Gastroesophageal sphincter (tissue), 4 donors: ENCODE results near the gene USP15. TPM values are rescaled to one million over a fixed set of nuclear protein-coding genes. Genes with fewer than 3 reads are reported as not detected.
A peak's percentile ranks its signal among the peaks of the same experiment; 100 is the strongest.

Source experiments
- ATAC-seq: fragments of 150-250 bp; one replicate; pipeline ENCODE4 v1.9.1; 2016; ENCODE audit warnings: mild to moderate bottlenecking, moderate library complexity
- H3K27ac ChIP-seq, 4 donors: fragments of 200-600 bp; sonication (generic) in 3 of 4; 1 replicate in 3 of 4; 2 replicates in 1 of 4; pipeline ENCODE4 v1.5.1; 2016 to 2019
- H3K27me3 ChIP-seq: fragments of 200-600 bp; sonication (generic); one replicate; pipeline ENCODE4 v1.5.1; 2019
- H3K36me3 ChIP-seq, 2 donors: fragments of 200-600 bp; sonication (generic); one replicate each; pipeline ENCODE4 v1.5.1; 2019; ENCODE audit warnings: control low read depth in 1 of 2
- H3K4me1 ChIP-seq, 3 donors: fragments of 200-600 bp; sonication (generic); 1 replicate in 2 of 3; 2 replicates in 1 of 3; pipeline ENCODE4 v1.5.1; 2016 to 2019; ENCODE audit warnings: control low read depth in 2 of 3
- H3K4me3 ChIP-seq, 2 donors: fragments of 200-600 bp; sonication (generic); one replicate each; pipeline ENCODE4 v1.5.1; 2019; ENCODE audit warnings: mild to moderate bottlenecking in 1 of 2, moderate library complexity in 1 of 2
- H3K9me3 ChIP-seq, 3 donors: fragments of 200-600 bp; sonication (generic); one replicate each; pipeline ENCODE4 v1.5.1; 2017 to 2019; ENCODE audit warnings: control low read depth in 2 of 3
- EP300 ChIP-seq: sonication (generic); formaldehyde crosslinking; IDR thresholded peaks from one replicate; pipeline ENCODE4 v1.6.1; 2017; ENCODE audit warnings: antibody characterized with exemption, mild to moderate bottlenecking
- POLR2A ChIP-seq, 2 donors: fragments of 450-650 bp; IDR thresholded peaks; one replicate each; pipeline ENCODE4 v1.6.1; 2017; ENCODE audit warnings: antibody characterized with exemption in 2 of 2, mild to moderate bottlenecking in 2 of 2, moderate library complexity in 1 of 2
- POLR2AphosphoS5 ChIP-seq: sonication (generic); formaldehyde crosslinking; IDR thresholded peaks from one replicate; pipeline ENCODE4 v1.6.1; 2017; ENCODE audit warnings: antibody characterized with exemption
- WGBS, 2 donors: methylation state at CpG; one replicate each; pipeline ENCODE4 v1.1.5; 2018; ENCODE audit warnings: low coverage in 1 of 2; 5-methylcytosine and 5-hydroxymethylcytosine counted together
- total RNA-seq, 4 donors: library from RNA; depleted of rRNA; stranded (reverse); fragments of >200 nt; gene quantifications; one replicate each; pipeline ENCODE4 v1.1.0, GENCODE V29; 2016
- TF ChIP-seq, protein P1 (sequence below), 4 experiments: fragments of 200-600 bp in 2 of 4; fragments of 450-650 bp in 2 of 4; sonication (generic) in 1 of 4; IDR thresholded peaks; one replicate each; pipeline ENCODE4 v1.5.1; 2017 to 2019; ENCODE audit warnings: antibody characterized with exemption in 4 of 4, mild to moderate bottlenecking in 2 of 4, moderate library complexity in 2 of 4

Gene USP15
- total RNA-seq, 4 donors from 2014 or later = 33.6 to 84.8 (median 70.0) TPM

- no peak for ATAC-seq
- Histone ChIP-seq H3K9me3 (no peaks in the 10 kb centered on the region), H3K27ac (no peak overlapping the region), H3K27me3 (no peaks in the 10 kb centered on the region), H3K4me1 (no peaks in the 10 kb centered on the region), H3K36me3 (no peaks in the 10 kb centered on the region), H3K4me3 (no peak overlapping the region)
- 63 to 71% methylated on average over 3 of the region's 3 CpGs for WGBS, 2 donors
- TF ChIP-seq POLR2AphosphoS5 (no peak), EP300 (no peak), POLR2A (IDR thresholded peaks at IDR 0.05) (no peak)
- TF ChIP-seq, protein P1, sequence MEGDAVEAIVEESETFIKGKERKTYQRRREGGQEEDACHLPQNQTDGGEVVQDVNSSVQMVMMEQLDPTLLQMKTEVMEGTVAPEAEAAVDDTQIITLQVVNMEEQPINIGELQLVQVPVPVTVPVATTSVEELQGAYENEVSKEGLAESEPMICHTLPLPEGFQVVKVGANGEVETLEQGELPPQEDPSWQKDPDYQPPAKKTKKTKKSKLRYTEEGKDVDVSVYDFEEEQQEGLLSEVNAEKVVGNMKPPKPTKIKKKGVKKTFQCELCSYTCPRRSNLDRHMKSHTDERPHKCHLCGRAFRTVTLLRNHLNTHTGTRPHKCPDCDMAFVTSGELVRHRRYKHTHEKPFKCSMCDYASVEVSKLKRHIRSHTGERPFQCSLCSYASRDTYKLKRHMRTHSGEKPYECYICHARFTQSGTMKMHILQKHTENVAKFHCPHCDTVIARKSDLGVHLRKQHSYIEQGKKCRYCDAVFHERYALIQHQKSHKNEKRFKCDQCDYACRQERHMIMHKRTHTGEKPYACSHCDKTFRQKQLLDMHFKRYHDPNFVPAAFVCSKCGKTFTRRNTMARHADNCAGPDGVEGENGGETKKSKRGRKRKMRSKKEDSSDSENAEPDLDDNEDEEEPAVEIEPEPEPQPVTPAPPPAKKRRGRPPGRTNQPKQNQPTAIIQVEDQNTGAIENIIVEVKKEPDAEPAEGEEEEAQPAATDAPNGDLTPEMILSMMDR (IDR thresholded peaks at IDR 0.05) = no peak
Observed at GRCh38 chr12:62232143-62232729, 28.0 kb upstream of the USP15 start.

DNA sequence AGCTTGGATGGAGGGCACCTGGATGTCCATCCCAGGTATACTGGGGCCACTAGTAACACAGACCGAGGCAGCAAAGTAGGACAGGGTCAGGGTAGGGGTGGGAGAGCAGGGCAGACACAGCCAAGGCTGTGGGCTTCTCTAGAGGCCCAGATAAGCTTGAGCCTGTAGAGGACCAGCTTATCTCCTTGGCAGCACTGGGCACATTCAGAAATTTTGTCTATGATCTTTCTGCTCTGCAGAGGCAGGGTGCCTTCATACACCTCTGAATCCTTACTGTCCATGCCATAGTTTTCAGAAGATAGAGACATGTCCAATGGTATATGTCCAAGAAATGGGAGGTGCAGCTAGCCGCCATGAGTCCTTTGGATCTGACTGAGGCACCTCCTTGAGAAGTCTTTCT is 26.4 kb upstream of the USP15 start:
- H3K27me3 ChIP-seq = no peaks in the 10 kb centered on the region
- no peak for ATAC-seq
- no peaks in the 10 kb centered on the region for H3K36me3 ChIP-seq
- 100% methylated on average over 1 of the region's 2 CpGs for WGBS, 2 donors
- H3K4me1 ChIP-seq = no peaks in the 10 kb centered on the region
- H3K4me3 ChIP-seq = no peak overlapping the region
- no peak for TF ChIP-seq POLR2A (IDR thresholded peaks at IDR 0.05)
- no peak for TF ChIP-seq POLR2AphosphoS5
- TF ChIP-seq, protein P1 (IDR thresholded peaks at IDR 0.05) = no peak
- no peak for TF ChIP-seq EP300
- no peak overlapping the region for H3K27ac ChIP-seq
- no peaks in the 10 kb centered on the region for H3K9me3 ChIP-seq

DNA sequence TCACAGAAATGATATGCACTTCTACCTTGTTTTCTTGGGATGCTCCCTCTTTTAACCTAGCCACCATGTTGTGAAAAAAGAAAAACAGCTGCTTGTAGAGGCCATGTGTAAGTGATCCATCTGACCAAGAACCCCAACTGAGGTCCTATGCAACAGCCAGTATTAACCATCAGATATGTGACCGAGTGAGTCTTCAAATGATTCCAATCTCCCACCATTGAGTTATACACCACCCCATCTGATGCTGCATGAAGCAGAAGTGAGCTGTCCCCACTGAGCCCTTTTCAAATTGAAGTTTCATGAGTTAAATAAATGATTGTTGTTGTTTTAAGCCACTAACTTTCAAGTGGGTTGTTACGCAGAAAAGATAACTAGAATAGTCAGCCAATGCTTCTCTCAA is 20.6 kb upstream of the USP15 start:
- Histone ChIP-seq H3K9me3 (no peaks in the 10 kb centered on the region), H3K4me3 (no peak overlapping the region), H3K27ac (no peak overlapping the region), H3K4me1 (no peaks in the 10 kb centered on the region), H3K36me3 (no peaks in the 10 kb centered on the region), H3K27me3 (no peaks in the 10 kb centered on the region)
- TF ChIP-seq POLR2AphosphoS5 (no peak), POLR2A (IDR thresholded peaks at IDR 0.05) (no peak), EP300 (no peak)
- TF ChIP-seq, protein P1 (IDR thresholded peaks at IDR 0.05) = no peak
- WGBS, 2 donors = 69 to 80% methylated on average over 2 of the region's 2 CpGs
- no peak for ATAC-seq

DNA sequence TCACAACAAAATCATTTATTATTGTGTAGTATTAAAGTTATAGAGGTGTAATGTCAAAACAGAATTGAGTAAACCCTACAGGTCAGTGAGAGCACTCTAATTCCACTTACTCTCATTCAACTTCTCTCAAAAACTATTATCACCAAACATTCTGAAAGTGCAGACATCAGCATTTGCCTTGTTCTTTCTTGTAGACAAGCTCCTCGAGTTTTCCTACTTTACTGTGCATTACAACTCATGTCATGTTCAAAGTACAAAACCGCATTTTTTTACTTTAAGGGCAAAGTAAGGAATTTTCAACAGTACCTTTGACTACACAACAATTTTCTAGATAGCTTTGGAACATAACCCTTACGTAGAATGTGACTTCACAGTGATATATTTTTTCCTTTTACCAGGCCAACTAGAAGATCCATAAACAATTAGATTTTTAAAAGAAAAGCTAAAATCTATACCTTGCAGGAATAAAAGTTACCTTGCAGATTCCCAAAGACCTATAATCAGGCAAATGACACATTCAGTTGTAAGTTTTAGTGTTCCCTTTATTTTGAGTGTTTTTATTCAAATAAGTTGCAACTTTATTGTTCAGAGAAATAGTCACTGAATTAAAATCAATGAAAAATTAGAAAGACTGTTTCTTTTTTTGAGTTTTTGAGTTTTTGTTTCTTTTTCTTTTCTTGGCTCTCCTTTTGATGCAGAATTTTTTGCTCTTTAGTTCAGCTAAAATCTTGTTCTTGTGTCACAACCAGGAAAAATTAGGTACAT is 12.7 kb upstream of the USP15 start:
- Histone ChIP-seq H3K27me3 (no peaks in the 10 kb centered on the region), H3K36me3 (no peaks in the 10 kb centered on the region), H3K27ac (no peak overlapping the region), H3K4me3 (no peak overlapping the region), H3K9me3 (no peaks in the 10 kb centered on the region), H3K4me1 (no peaks in the 10 kb centered on the region)
- WGBS, 2 donors = 72 to 97% methylated on average over 3 of the region's 3 CpGs
- no peak for ATAC-seq
- no peak for TF ChIP-seq POLR2AphosphoS5
- TF ChIP-seq, protein P1 (IDR thresholded peaks at IDR 0.05) = no peak
- TF ChIP-seq EP300 = no peak
- no peak for TF ChIP-seq POLR2A (IDR thresholded peaks at IDR 0.05)

DNA sequence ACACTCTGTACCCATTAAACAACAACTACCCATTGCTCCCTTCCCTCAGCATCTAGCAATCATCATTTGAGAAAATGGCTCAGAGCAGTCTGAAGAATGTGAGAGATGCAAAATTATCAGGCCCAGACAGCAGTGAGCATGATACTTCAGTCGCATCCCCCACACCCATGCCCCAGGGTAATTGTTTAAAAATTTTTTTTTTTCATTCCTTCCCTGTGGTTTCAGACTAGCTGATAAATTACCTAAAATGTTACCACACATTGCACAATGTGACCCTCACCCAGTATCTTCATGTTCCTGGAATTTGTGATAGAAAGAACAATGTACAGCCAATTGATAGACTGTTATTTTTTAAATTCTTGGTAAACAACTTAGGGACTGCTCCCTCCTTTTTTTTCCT is 11.3 kb upstream of the USP15 start:
- peak; percentile 53 for ATAC-seq

More for the DNA sequence above, 11.3 kb upstream of the USP15 start:
- H3K27me3 ChIP-seq = no peaks in the 10 kb centered on the region
- H3K9me3 ChIP-seq = no peaks in the 10 kb centered on the region
- TF ChIP-seq EP300 (no peak), POLR2A (IDR thresholded peaks at IDR 0.05) (no peak), POLR2AphosphoS5 (no peak)
- TF ChIP-seq, protein P1 (IDR thresholded peaks at IDR 0.05) = no peak
- H3K36me3 ChIP-seq = no peaks in the 10 kb centered on the region
- WGBS, 2 donors = 81% methylated on average over 1 of the region's 1 CpG; no CpG with 5 or more reads in 1 of the 2 donors
- no peaks in the 10 kb centered on the region for H3K4me1 ChIP-seq
- H3K4me3 ChIP-seq = no peak overlapping the region
- H3K27ac ChIP-seq = no peak overlapping the region
